H1 (cell line): ENCODE results near the gene TMPO. TPM values are rescaled to one million over a fixed set of nuclear protein-coding genes. Genes with fewer than 3 reads are reported as not detected.

Experiments used
- CTCF ChIA-PET: fragments of 300-600 bp; sonication (Branson Sonifier 250); formaldehyde crosslinking; loops from one replicate; lab custom pipeline; 2021; ENCODE audit not compliant: partially characterized antibody; lab: Charles Lee
- POLR2A ChIA-PET: fragments of 300-600 bp; sonication (Branson Sonifier 250); formaldehyde crosslinking; loops from one replicate; lab custom pipeline; 2021; ENCODE audit warnings: inconsistent platforms; ENCODE audit not compliant: partially characterized antibody; lab: Charles Lee
- DNase-seq, 2 experiments: peaks; one replicate each; pipeline versions ENCODE4 v3.0.0 to v3.0.0-alpha.2; 2010 to 2022; ENCODE audit warnings: low spot score in 2 of 2, low read depth in 1 of 2, mixed read lengths in 1 of 2
- FAIRE-seq: peaks from 2 replicates; lab custom pipeline; 2011; peaks lifted over from hg19 to GRCh38; lab: Jason Lieb, UNC
- H2AFZ ChIP-seq: 2 replicates; pipeline ENCODE4 v1.8.1; 2012; ENCODE audit warnings: low read length, inconsistent platforms
- H2AK5ac ChIP-seq: 2 replicates; pipeline ENCODE4 v1.6.1; 2013; ENCODE audit warnings: low read depth, low read length
- H2BK120ac ChIP-seq: replicated peaks from 2 replicates; pipeline ENCODE3; 2013; ENCODE audit warnings: low read depth, low read length, inconsistent platforms
- H2BK12ac ChIP-seq: 2 replicates; pipeline ENCODE4 v1.6.1; 2013; ENCODE audit warnings: low read depth, low read length
- H2BK15ac ChIP-seq: 2 replicates; pipeline ENCODE4 v1.6.1; 2013; ENCODE audit warnings: low read length
- H2BK20ac ChIP-seq: 2 replicates; pipeline ENCODE4 v1.6.1; 2013; ENCODE audit warnings: low read length
- H2BK5ac ChIP-seq: 2 replicates; pipeline ENCODE4 v1.6.1; 2013; ENCODE audit warnings: low read depth, low read length
- H3K14ac ChIP-seq: 2 replicates; pipeline ENCODE4 v1.6.1; 2013; ENCODE audit warnings: inconsistent platforms; ENCODE audit not compliant: insufficient read length
- H3K18ac ChIP-seq: 2 replicates; pipeline ENCODE4 v1.6.1; 2013; ENCODE audit warnings: low read length; ENCODE audit errors: extremely low read depth
- H3K23ac ChIP-seq: 2 replicates; pipeline ENCODE4 v1.6.1; 2013; ENCODE audit warnings: inconsistent platforms; ENCODE audit not compliant: insufficient read length
- H3K23me2 ChIP-seq: 2 replicates; pipeline ENCODE4 v1.6.1; 2013; ENCODE audit warnings: low read depth, low read length
- H3K27ac ChIP-seq: 2 replicates; pipeline ENCODE4 v1.6.1; 2011; ENCODE audit warnings: low read depth, low read length, inconsistent platforms
- H3K27me3 ChIP-seq, 4 experiments: replicated peaks in 1 of 4; 1 replicate in 1 of 4; 2 replicates in 3 of 4; pipeline versions ENCODE4 v1.6.1 to v1.8.1; 2011 to 2013; ENCODE audit warnings: low read length in 3 of 4, mild to moderate bottlenecking in 3 of 4, inconsistent platforms in 2 of 4, mixed read lengths in 2 of 4, moderate library complexity in 1 of 4; ENCODE audit not compliant: control insufficient read depth in 3 of 4, insufficient read depth in 3 of 4; ENCODE audit errors: extremely low read depth in 1 of 4
- H3K36me3 ChIP-seq, 4 experiments: 2 replicates each; pipeline versions ENCODE4 v1.6.1 to v1.8.1; 2011 to 2013; ENCODE audit warnings: mild to moderate bottlenecking in 4 of 4, low read length in 3 of 4, moderate library complexity in 2 of 4, control low read depth in 1 of 4, inconsistent platforms in 1 of 4; ENCODE audit not compliant: insufficient read depth in 4 of 4, control insufficient read depth in 2 of 4
- H3K4ac ChIP-seq: replicated peaks from 2 replicates; pipeline ENCODE3; 2013; ENCODE audit warnings: low read length, low read depth, mixed read lengths, inconsistent platforms; ENCODE audit not compliant: insufficient read length
- H3K4me1 ChIP-seq, 4 experiments: replicated peaks in 1 of 4; 1 replicate in 1 of 4; 2 replicates in 3 of 4; pipeline versions ENCODE4 v1.6.1 to v1.8.1; 2011 to 2013; ENCODE audit warnings: low read length in 3 of 4, inconsistent platforms in 2 of 4, mixed read lengths in 1 of 4; ENCODE audit not compliant: insufficient read depth in 4 of 4, control insufficient read depth in 3 of 4
- H3K4me2 ChIP-seq, 2 experiments: 2 replicates each; pipeline versions ENCODE4 v1.6.1 to v1.8.1; 2011 to 2013; ENCODE audit warnings: low read depth in 2 of 2, low read length in 2 of 2, control low read depth in 1 of 2, inconsistent platforms in 1 of 2, mild to moderate bottlenecking in 1 of 2; ENCODE audit not compliant: insufficient read depth in 1 of 2
- H3K4me3 ChIP-seq, 4 experiments: fragments of 200-600, 300-600 bp in 1 of 4; sonication (generic), shearing (Covaris generic), sonication (Bioruptor Twin) in 1 of 4; 2 replicates each; pipeline versions ENCODE4 v1.5.1 to v1.8.1; 2011 to 2016; ENCODE audit warnings: low read length in 4 of 4, low read depth in 3 of 4, control low read depth in 2 of 4, inconsistent platforms in 2 of 4, mild to moderate bottlenecking in 2 of 4, mixed read lengths in 1 of 4, moderate library complexity in 1 of 4; ENCODE audit not compliant: insufficient read depth in 2 of 4; ENCODE audit errors: extremely low read depth in 1 of 4
- H3K56ac ChIP-seq: replicated peaks from 2 replicates; pipeline ENCODE3; 2013; ENCODE audit warnings: low read depth, mild to moderate bottlenecking, mixed read lengths, low read length, inconsistent platforms; ENCODE audit not compliant: insufficient read length
- H3K79me1 ChIP-seq: 2 replicates; pipeline ENCODE4 v1.6.1; 2013; ENCODE audit warnings: low read depth, low read length, control low read depth
- H3K79me2 ChIP-seq, 2 experiments: 2 replicates each; pipeline versions ENCODE4 v1.6.1 to v1.8.1; 2012 to 2013; ENCODE audit warnings: low read length in 2 of 2, mild to moderate bottlenecking in 2 of 2, inconsistent platforms in 1 of 2; ENCODE audit not compliant: insufficient read depth in 2 of 2, control insufficient read depth in 1 of 2
- H3K9ac ChIP-seq, 4 experiments: replicated peaks in 1 of 4; 1 replicate in 1 of 4; 2 replicates in 3 of 4; pipeline versions ENCODE4 v1.6.1 to v1.8.1; 2011 to 2013; ENCODE audit warnings: low read depth in 3 of 4, low read length in 3 of 4, control low read depth in 2 of 4, mild to moderate bottlenecking in 2 of 4, moderate library complexity in 2 of 4, inconsistent platforms in 1 of 4; ENCODE audit errors: extremely low read depth in 1 of 4
- H3K9me3 ChIP-seq, 2 experiments: 2 replicates each; pipeline versions ENCODE4 v1.6.1 to v1.8.1; 2012 to 2013; ENCODE audit warnings: mild to moderate bottlenecking in 2 of 2, moderate library complexity in 2 of 2, control low read depth in 1 of 2, inconsistent platforms in 1 of 2, low read depth in 1 of 2, low read length in 1 of 2, mixed read lengths in 1 of 2; ENCODE audit not compliant: insufficient read depth in 2 of 2
- H4K20me1 ChIP-seq, 2 experiments: replicated peaks in 1 of 2; 2 replicates each; pipeline versions ENCODE3 to v1.8.1; 2011 to 2013; ENCODE audit warnings: inconsistent platforms in 2 of 2, low read length in 2 of 2, mild to moderate bottlenecking in 1 of 2; ENCODE audit not compliant: insufficient read depth in 2 of 2, control insufficient read depth in 1 of 2
- H4K5ac ChIP-seq: 2 replicates; pipeline ENCODE4 v1.6.1; 2013; ENCODE audit warnings: low read length, low read depth, mixed read lengths, inconsistent platforms; ENCODE audit not compliant: insufficient read length
- H4K8ac ChIP-seq: 2 replicates; pipeline ENCODE4 v1.8.0; 2013; ENCODE audit warnings: mild to moderate bottlenecking, moderate library complexity, low read length, inconsistent platforms; ENCODE audit not compliant: insufficient read depth; ENCODE audit errors: extremely low read depth
- H4K91ac ChIP-seq: replicated peaks from 2 replicates; pipeline ENCODE3; 2013; ENCODE audit warnings: low read length, mixed read lengths, inconsistent platforms; ENCODE audit not compliant: insufficient read length
- ASH2L ChIP-seq: fragments of 200-600, 300-600 bp; sonication (generic); IDR thresholded peaks from one replicate; pipeline ENCODE4 v1.7.1; 2017; ENCODE audit warnings: low read length
- SIX5 ChIP-seq: IDR thresholded peaks from 2 replicates; pipeline ENCODE4 v1.6.1; 2011; ENCODE audit warnings: mild to moderate bottlenecking, low read depth, low read length
- WGBS, 2 experiments: shearing (Covaris generic) in 1 of 2; methylation state at CpG; one replicate each; pipeline versions ENCODE4 v1.1.6 to v1.1.7; 2013 to 2015; ENCODE audit warnings: low lambda C conversion rate in 2 of 2, mixed read lengths in 2 of 2, inconsistent platforms in 1 of 2, low coverage in 1 of 2, missing lambda C conversion rate in 1 of 2; ENCODE audit not compliant: insufficient replicate concordance in 2 of 2, insufficient coverage in 1 of 2, insufficient read length in 1 of 2; ENCODE audit errors: extremely low coverage in 1 of 2, missing lambda C conversion rate in 1 of 2; 5-methylcytosine and 5-hydroxymethylcytosine counted together
- polyA plus RNA-seq, 7 experiments: library from polyadenylated mRNA; depleted of rRNA in 3 of 7; stranded (reverse) in 5 of 7; unstranded in 2 of 7; fragments of >200 nt in 5 of 7; fragments of 200-250 nt in 2 of 7; gene quantifications; 1 replicate in 5 of 7; 2 replicates in 1 of 7; 4 replicates in 1 of 7; pipeline versions ENCODE4 v1.2.1 to v1.2.3, GENCODE V29; 2011 to 2013; ENCODE audit warnings: missing spikeins in 2 of 7, mixed read lengths in 2 of 7
- total RNA-seq: library from RNA; stranded (reverse); fragmentation: NEBNext Ultra II Directional; extraction: Animal tissue kit (Norgen Biotek cat#: 25700); gene quantifications from 2 replicates; pipeline ENCODE4 v1.2.1, GENCODE V29; 2021

TMPO gene
- total and polyA plus RNA-seq, 2 of the 8 experiments (the other 6 are each of a cell fraction or from before 2014, with no cell fraction given): 43.9 to 195 TPM

DNA sequence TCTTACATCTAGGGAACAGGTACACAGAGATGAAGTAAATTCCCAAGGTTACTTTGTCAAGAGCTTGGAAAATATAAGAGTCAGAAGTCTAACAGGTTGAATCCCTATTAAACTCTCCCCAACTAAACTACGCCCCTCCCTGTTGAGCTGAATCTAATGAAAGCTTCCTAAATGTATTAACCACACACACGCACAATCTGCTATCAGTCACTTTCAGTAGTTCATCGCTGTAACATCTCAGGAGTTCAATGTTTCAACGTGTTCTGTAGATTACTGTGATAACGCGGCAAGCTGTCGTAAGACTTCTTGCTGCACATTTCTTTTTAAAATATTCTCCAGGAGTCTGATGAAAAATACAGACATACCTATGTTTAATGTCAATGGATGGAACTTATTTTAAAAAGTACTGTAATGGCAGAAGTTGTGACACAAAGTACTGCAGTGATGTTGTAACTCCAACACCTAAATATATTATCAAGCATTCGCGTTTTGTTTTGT lies 77.5 kb downstream of the TMPO start:
- no peak overlapping the region for H4K91ac ChIP-seq
- peaks cover 2% of the 10 kb centered on the region; the same call in 1 of the 2 replicates for H3K23me2 ChIP-seq
- no peak overlapping the region for H3K4ac ChIP-seq
- H3K14ac ChIP-seq: no peak overlapping the region
- H2AFZ ChIP-seq: 0 out of 2 replicates have a peak overlapping the region, but pooled peaks have one; percentile 2
- no peaks in the 10 kb centered on the region for H3K27me3 ChIP-seq
- no peak overlapping the region for H3K18ac ChIP-seq
- H3K23ac ChIP-seq: no peak overlapping the region
- no peak overlapping the region for H2BK12ac ChIP-seq
- H3K4me1 ChIP-seq: peaks cover 0 to 9% (median 4%) of the 10 kb centered on the region in 4 experiments; a peak in 2 of 7 replicates
- WGBS, 2 experiments: 66% methylated on average over 9 of the region's 9 CpGs; no CpG with 5 or more reads in 1 of the 2 experiments
- H3K36me3 ChIP-seq: peaks cover 17 to 27% (median 22%) of the 10 kb centered on the region in 4 experiments
- peak overlapping the region; percentile 5 for H4K5ac ChIP-seq
- H2BK5ac ChIP-seq: no peak overlapping the region; the same call in 1 of the 2 replicates
- H3K4me3 ChIP-seq: peak overlapping the region; percentile 10 to 94 (median 28); a peak in 5 of 8 replicates
- no peak for FAIRE-seq
- ChIA-PET POLR2A (interaction anchor here (0.9 to 6.2 kb wide), 19 partner anchors 12 to 193 kb away, joined by 3 to 48 read pairs (median 4); partner anchors contain the start of genes APAF1, IKBIP and TMPO), CTCF (interaction anchor here (0.5 to 8.9 kb wide), 11 partner anchors 9 to 230 kb away, joined by 3 to 68 read pairs (median 3); no protein-coding TSS in a partner anchor)
- H2AK5ac ChIP-seq: no peak overlapping the region
- no peak overlapping the region for H3K56ac ChIP-seq
- no peak overlapping the region for H2BK20ac ChIP-seq
- H3K79me2 ChIP-seq: peaks cover 24 to 43% of the 10 kb centered on the region in 2 experiments
- H3K9ac ChIP-seq: peak overlapping the region in 2 of 4 experiments; percentile 33 to 73; a peak in 3 of 7 replicates
- peak overlapping the region; percentile 60 to 95 for H3K4me2 ChIP-seq
- H4K8ac ChIP-seq: no peak overlapping the region
- TF ChIP-seq ASH2L: peak; percentile 7
- TF ChIP-seq SIX5: no peak
- TF ChIP-seq, all 59 proteins: peak for 1
- Histone ChIP-seq H3K27ac (peak overlapping the region; percentile 50; the same call in 1 of the 2 replicates), H2BK120ac (no peak overlapping the region), H3K79me1 (no peaks in the 10 kb centered on the region), H3K9me3 (no peaks in the 10 kb centered on the region), H4K20me1 (peaks cover 10 to 14% of the 10 kb centered on the region in 2 experiments), H2BK15ac (no peak overlapping the region)
- no peak for DNase-seq
